ENCODE data around the gene GPATCH4. TPM values are rescaled to one million over a fixed set of nuclear protein-coding genes. Genes with fewer than 3 reads are reported as not detected.
"Not testable (repeated sequence)": the region's sequence is repeated elsewhere in the genome, so short reads cannot be mapped to it uniquely, and the experiment has no call there.

Gene GPATCH4
- total RNA-seq, 1 donor: 24.2 TPM

- no peak for DNase-seq (ENCODE audit: low read depth)
- H3K4me3 ChIP-seq (ENCODE audit: low read depth, low read length): no peak overlapping the region
- no peak for TF ChIP-seq CTCF (IDR thresholded peaks at IDR 0.05; ENCODE audit: insufficient read depth, low read depth, low read length)
Measured at GRCh38 chr1:156619582-156619955, 18.3 kb upstream of the GPATCH4 start.

DNA sequence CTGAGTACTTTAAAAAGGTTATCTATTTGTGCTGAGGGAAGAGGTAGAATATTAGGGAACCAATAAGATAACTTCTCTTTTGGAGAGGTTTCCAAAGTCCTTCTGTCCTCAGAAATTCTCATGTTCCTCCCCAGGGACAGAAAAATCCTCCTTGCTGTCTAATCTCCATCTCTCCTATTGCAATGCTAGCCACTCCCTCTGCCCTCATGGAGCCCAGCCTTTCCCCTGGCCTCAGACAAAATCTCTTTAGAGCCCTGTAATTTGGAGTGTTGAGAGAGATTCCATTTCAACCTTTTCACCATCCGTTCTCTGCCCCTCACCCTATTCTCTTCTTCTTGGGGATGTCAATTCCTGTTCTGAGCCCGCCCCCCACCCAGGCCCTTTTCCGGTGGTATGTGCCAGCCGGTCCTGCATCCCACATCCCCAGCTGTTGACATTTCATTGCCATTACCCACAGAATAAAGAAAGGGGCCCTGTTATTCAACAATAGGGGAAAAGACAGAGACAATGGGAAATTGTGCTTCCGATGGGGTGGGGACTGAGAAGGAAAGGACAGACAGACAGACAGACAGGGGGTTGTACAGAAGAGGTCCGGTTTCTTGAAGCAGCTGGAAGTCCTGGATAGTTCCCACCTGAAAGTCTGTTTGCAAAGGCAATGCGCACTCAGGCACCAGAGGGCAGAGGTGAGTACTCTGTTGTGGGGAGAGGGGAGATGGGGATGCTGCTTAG, 17.7 kb upstream of the GPATCH4 start, which contains the start of gene HAPLN2:
HAPLN2 (plus strand) TSS at position 563 of the 729 bp plus-strand sequence. CDS start 4,076 bp downstream, outside the sequence.
- peak; percentile 37 for TF ChIP-seq CTCF (IDR thresholded peaks at IDR 0.05; ENCODE audit: insufficient read depth, low read depth, low read length)
- no peak for DNase-seq (ENCODE audit: low read depth)
- no peak within 1 kb of the TSS for H3K4me3 ChIP-seq (ENCODE audit: low read depth, low read length)

DNA sequence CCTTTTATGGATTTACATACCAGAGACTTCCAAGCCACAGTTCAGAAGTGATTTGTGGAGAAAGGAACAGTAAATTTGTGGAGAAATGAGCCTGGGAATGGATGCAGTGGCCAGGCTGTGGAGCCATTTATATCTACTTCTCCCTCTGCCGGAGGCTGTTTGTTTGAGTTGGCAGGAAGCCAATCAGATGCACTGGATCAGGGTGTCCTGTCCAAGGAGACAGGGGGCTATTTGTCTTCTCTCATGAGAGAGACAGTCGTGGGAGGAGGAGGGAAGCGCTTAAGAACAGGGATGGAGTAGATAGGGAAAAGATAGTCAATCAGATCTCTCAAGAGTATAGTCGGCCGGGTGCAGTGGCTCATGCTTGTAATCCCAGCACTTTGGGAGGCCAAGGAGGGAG, 15.2 kb upstream of the GPATCH4 start:
- DNase-seq (ENCODE audit: low read depth): peak; percentile 93
- no peak overlapping the region for H3K4me3 ChIP-seq (ENCODE audit: low read depth, low read length)

GRCh38 chr1:156615946-156616345, 14.7 kb upstream of the GPATCH4 start:
- H3K4me3 ChIP-seq (ENCODE audit: low read depth, low read length): peak overlapping the region; percentile 21
- no peak for TF ChIP-seq CTCF (IDR thresholded peaks at IDR 0.05; ENCODE audit: insufficient read depth, low read depth, low read length)
- peak; percentile 45 for DNase-seq (ENCODE audit: low read depth)

More for the DNA sequence above, 15.2 kb upstream of the GPATCH4 start:
- peak; percentile 20 for TF ChIP-seq CTCF (IDR thresholded peaks at IDR 0.05; ENCODE audit: insufficient read depth, low read depth, low read length)

- no peak for TF ChIP-seq CTCF (IDR thresholded peaks at IDR 0.05; ENCODE audit: insufficient read depth, low read depth, low read length)
- no peak overlapping the region for H3K4me3 ChIP-seq (ENCODE audit: low read depth, low read length)
- DNase-seq (ENCODE audit: low read depth): no peak
Measured at GRCh38 chr1:156612666-156613065, 11.4 kb upstream of the GPATCH4 start.

- not testable (repeated sequence) for DNase-seq (ENCODE audit: low read depth); H3K4me3 ChIP-seq (ENCODE audit: low read depth, low read length)
Measured at GRCh38 chr1:156610072-156610471, 8.8 kb upstream of the GPATCH4 start.

DNA sequence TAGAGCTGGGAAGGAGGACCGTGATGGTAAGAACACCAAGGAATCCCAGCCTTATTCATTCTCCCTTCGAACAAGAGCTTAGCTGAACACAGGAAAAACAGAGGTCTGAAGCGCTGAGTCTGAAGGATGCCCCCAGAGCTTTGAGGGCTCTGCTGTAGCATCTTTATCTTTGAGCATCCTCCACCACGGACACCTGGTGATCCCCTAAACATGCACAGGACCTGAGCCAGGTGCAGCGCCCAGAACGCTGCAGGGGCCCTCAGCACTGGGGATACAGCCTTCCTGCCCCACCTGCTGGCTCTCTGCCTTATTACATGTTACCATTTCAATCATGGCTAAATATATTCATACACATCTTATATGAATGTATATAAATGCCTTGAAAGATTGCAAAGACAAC, 7.7 kb upstream of the GPATCH4 start:
- TF ChIP-seq CTCF (IDR thresholded peaks at IDR 0.05; ENCODE audit: insufficient read depth, low read depth, low read length): peak; percentile 62
- DNase-seq (ENCODE audit: low read depth): no peak
- H3K4me3 ChIP-seq (ENCODE audit: low read depth, low read length): no peak overlapping the region

Measured in fibroblast of villous mesenchyme (primary cell).